ENCODE measurements around the gene IQSEC2.
A peak's percentile ranks its signal among the peaks of the same experiment; 100 is the strongest.

The IQSEC2 gene

DNA sequence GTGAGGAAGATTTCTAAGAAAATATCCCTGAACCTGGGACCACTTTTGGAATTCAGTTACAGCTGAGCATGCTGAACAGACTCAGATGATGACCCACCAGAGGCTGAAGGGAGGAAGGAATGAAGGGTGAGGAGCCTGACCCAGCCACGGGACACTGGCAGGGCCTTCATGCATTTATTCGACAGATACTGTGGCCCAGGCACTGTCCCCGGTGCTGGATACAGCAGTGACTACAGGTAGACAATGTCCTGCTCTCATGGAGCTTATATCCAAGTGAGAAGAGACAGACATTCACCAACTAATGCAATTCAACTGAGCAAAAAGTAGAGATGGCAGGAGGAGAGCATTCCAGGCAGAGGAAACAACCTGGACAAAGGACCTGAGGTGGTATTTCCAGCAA is 2.2 kb upstream of the IQSEC2 start:
- no peak for DNase-seq (ENCODE audit: low read depth)
- H3K4me3 ChIP-seq (ENCODE audit: low read depth, low read length), result no peak overlapping the region
- TF ChIP-seq, protein P1, sequence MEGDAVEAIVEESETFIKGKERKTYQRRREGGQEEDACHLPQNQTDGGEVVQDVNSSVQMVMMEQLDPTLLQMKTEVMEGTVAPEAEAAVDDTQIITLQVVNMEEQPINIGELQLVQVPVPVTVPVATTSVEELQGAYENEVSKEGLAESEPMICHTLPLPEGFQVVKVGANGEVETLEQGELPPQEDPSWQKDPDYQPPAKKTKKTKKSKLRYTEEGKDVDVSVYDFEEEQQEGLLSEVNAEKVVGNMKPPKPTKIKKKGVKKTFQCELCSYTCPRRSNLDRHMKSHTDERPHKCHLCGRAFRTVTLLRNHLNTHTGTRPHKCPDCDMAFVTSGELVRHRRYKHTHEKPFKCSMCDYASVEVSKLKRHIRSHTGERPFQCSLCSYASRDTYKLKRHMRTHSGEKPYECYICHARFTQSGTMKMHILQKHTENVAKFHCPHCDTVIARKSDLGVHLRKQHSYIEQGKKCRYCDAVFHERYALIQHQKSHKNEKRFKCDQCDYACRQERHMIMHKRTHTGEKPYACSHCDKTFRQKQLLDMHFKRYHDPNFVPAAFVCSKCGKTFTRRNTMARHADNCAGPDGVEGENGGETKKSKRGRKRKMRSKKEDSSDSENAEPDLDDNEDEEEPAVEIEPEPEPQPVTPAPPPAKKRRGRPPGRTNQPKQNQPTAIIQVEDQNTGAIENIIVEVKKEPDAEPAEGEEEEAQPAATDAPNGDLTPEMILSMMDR (IDR thresholded peaks at IDR 0.05; ENCODE audit: control insufficient read depth, extremely low read depth, insufficient read depth), result no peak

DNA sequence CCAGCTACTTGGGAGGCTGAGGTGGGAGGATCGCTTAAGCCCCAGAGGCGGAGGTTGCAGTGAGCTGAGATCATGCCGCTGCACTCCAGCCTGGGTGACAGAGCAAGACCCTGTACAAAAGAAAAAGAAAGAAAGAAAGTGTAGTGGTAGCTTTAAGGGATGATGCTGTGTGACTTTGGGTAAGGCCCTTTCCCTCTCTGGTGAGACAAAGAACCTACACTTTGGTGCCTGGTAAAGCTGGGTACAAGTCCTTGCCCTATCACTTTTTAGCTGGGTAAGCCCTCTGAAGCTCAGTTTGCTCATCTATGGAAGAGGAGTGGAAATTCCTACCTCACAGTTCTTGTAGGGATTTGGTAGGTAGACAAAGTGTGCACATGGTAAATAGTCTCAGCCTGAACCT is 1.7 kb upstream of the IQSEC2 start:
- H3K4me3 ChIP-seq (ENCODE audit: low read depth, low read length), result no peak overlapping the region
- TF ChIP-seq, protein P1 (IDR thresholded peaks at IDR 0.05; ENCODE audit: control insufficient read depth, extremely low read depth, insufficient read depth), result no peak
- DNase-seq (ENCODE audit: low read depth), result no peak

DNA sequence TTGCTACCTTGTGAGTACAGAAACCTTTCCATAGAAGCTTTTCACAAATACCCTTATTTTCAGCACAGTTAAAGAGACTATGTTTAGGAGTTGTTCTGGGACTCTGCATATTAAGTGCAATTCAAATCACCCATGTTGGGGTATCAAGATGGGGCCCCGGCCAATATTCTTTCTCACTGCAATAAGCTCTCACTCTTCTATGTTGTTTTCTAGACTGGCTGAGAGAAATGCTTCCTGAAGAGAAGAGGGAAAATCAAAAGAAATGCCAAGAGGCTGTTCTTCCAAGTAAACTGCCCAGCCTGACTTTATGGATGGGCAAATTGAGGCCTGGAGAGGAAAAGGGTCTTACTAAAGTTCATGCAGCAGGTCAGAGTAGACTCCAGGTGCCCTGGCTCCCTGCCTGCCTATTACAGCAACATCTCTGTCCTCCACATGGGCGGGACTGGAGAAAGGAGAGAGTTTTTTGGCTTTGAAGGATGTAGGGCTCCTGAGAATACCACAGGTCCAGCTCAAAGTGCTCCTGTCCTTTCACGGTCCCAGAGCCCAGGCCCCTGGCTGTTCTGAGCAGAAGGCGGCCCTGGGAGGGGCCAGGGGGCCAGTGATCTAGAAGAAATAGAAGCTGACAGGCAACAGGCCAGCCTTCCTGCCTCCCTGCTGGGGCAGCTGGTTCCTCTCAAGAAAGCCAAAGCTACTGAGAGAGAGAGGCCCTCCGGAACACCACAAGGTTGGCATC is 745 bp upstream of the IQSEC2 start:
- H3K4me3 ChIP-seq (ENCODE audit: low read depth, low read length), result no peak overlapping the region; the same call in 1 of the 2 replicates
- no peak for DNase-seq (ENCODE audit: low read depth)
- TF ChIP-seq, protein P1 (IDR thresholded peaks at IDR 0.05; ENCODE audit: control insufficient read depth, extremely low read depth, insufficient read depth), result no peak

DNA sequence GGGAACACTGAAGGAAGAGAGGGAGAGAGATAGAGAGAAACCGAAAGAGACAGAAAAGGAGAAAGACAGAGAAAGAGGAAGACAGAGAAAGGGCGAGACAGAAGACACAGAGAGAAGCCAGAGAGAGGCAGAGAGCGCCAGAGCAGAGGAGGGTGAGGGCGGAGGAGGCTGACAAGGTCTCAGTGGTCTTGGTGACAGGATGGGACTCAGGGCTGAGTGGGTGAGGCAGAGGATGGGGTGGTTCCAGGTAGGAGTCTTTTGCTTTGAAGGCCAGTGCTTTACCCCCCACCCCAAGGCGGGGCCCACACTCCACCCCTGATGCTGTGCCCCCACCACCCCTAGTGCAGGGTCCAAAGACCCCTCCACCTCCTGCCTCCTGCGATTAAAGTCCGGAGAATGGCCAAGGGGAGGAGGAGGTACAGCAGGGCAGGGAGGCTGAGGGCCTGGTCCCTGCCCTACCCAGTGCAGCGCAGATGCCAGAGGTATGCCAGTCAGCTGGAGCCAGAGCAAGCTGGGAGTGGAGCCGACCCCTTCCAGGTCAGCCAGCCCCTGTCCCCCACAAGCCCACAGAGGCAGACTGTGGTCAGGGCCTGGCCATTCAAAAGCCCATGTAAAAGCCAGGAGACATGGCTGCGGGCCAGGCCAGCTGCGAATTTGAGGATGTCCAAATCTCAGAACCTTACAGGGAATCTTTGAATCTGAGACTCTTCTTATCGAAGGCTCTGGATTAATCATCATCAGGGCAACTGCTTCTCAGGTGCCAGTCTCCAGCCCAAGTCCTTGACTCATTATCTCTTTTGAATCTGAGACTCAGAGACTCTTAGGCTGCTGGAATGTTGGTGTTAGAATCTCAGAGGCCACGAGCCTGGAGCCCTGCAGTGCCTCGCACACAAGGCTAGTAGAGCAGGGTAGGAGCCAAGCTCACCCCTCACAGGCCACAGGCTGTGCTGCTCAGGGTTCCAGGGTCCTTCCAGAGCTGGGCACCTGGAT is 758 bp downstream of the IQSEC2 start:
- TF ChIP-seq, protein P1 (IDR thresholded peaks at IDR 0.05; ENCODE audit: control insufficient read depth, extremely low read depth, insufficient read depth), result no peak
- no peak for DNase-seq (ENCODE audit: low read depth)
- peak overlapping the region; percentile 56 for H3K4me3 ChIP-seq (ENCODE audit: low read depth, low read length)

DNA sequence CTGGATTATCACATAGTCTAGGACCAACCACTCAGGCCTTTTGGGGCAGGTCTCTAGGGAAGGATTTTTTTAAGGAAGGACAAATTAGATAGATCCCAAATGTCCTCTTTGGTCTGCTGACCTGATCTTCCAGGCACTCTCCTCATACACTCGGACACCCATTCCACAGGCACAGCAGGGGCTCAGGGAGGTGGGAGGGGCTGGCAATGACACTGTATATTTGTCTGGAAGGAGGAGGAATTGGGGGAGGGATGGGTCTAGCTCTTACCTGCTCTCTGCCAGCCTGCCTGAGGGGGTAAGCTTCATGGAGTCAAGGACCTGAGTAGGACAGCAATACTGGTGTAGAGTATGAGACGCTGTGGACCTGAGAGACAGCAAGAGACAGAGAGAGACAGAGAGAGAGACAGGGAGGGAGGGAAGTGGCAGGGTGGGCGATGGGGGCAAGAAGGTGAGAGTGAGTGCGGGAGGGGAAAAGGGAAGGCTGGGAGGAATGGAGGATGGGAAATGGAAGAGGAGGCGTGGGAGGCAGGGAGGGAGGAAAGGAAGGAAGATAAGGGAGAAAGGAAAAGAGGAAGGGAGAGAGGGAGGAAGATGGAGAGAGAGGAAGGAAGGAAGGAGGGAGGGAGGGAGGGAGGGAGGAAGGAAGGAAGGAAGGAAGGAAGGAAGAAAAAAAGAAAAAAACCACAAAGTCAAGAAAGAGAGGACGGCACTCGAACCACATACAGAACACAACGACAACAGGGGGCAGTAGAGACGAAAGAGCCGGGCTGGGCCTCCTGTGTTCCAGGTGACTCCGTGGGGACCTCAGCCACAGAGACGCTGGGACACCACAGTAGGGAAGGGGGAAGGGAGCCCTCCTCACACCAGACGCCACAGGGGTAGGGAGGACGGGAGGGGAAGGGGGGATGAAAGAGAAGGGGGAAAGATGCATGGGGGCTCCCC is 1.8 kb downstream of the IQSEC2 start:
- H3K4me3 ChIP-seq (ENCODE audit: low read depth, low read length), result no peak overlapping the region; the same call in 1 of the 2 replicates
- TF ChIP-seq, protein P1 (IDR thresholded peaks at IDR 0.05; ENCODE audit: control insufficient read depth, extremely low read depth, insufficient read depth), result no peak
- DNase-seq (ENCODE audit: low read depth), result no peak

DNA sequence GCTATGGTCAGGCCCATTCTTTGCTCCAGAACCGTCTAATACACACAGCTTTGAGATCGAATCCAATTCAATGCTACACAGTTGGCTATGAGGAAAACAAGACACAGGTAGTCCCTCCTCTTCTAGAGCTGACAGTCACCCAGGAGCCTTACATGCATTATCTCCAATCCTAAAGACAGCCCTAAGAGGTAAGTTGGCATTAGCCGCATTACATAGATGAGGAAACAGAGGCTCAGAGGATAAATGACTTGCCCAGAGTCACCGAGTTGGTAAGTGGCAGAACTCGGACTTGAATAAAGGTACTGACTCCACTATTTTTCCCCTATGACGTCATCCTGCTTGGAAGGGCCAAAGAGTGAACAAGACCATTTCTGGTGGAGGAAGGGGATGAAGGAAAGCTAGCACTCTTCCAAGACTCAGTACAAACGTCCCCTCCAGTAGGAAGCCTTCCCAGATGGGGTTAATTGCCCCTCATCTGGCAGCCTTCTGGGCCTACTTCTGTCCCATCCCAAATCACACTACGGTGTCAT is 8.5 kb downstream of the IQSEC2 start:
- H3K4me3 ChIP-seq (ENCODE audit: low read depth, low read length), result no peak overlapping the region
- DNase-seq (ENCODE audit: low read depth), result no peak
- TF ChIP-seq, protein P1 (IDR thresholded peaks at IDR 0.05; ENCODE audit: control insufficient read depth, extremely low read depth, insufficient read depth), result no peak
